NT2/D1 (cell line): ENCODE measurements around the gene VPS45.

Source experiments
- SUZ12 ChIP-seq: IDR thresholded peaks from 2 replicates; pipeline ENCODE4 v1.6.1; 2011; ENCODE audit not compliant: insufficient read length, insufficient read depth; ENCODE audit errors: extremely low read depth
- YY1 ChIP-seq: IDR thresholded peaks from 2 replicates; pipeline ENCODE4 v1.6.1; 2011; ENCODE audit not compliant: insufficient read length, insufficient read depth
- ZNF274 ChIP-seq: IDR thresholded peaks from 2 replicates; pipeline ENCODE4 v1.6.1; 2011; ENCODE audit warnings: mild to moderate bottlenecking, low read depth, low read length

DNA sequence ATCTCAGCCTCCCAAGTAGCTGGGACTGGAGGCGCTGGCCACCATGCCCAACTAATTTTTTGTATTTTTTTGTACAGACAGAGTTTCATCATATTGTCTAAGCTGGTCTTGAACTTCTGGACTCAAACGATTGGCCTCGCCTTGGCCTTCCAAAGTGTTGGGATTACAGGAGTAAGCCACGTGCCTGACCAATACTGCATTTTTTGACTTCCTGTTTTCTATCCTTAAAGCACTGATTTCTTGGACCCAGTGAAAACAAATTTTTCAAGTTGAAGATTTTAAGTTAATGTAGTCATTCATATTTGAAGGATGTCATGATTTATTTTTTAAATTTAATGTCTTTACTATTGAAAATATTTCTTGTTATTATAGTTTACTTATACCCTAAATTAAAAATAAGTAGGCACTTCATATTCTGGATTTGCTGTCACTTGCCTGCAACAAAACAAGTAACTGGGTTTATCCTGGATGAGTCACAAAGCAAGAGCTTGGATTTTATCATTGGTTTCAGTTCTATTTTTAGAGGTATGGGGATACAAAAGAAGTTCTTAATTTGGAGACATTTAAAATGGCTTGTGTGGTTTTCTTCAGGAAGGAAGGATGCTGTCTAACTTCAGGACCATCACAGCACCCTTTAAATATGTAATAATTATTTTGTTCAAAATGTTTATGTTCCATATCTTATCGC, 2.2 kb upstream of the VPS45 start:
- no peak for TF ChIP-seq ZNF274
- TF ChIP-seq YY1: no peak
- TF ChIP-seq SUZ12: no peak
